GM19397 (cell line): ENCODE measurements around the gene TRPC5OS.

ENCODE experiments used
- ATAC-seq: cut with Tn5 transposase; IDR thresholded peaks from one replicate; pipeline ENCODE4 v1.9.1; 2021; ENCODE audit warnings: mild to moderate bottlenecking, moderate library complexity; ENCODE audit not compliant: unreplicated experiment

TRPC5OS gene

GRCh38 chrX:111892375-111892774 lies 16.4 kb downstream of the TRPC5OS start:
- no peak for ATAC-seq

- no peak for ATAC-seq
Measured at GRCh38 chrX:111896148-111896547, 20.2 kb downstream of the TRPC5OS start.

DNA sequence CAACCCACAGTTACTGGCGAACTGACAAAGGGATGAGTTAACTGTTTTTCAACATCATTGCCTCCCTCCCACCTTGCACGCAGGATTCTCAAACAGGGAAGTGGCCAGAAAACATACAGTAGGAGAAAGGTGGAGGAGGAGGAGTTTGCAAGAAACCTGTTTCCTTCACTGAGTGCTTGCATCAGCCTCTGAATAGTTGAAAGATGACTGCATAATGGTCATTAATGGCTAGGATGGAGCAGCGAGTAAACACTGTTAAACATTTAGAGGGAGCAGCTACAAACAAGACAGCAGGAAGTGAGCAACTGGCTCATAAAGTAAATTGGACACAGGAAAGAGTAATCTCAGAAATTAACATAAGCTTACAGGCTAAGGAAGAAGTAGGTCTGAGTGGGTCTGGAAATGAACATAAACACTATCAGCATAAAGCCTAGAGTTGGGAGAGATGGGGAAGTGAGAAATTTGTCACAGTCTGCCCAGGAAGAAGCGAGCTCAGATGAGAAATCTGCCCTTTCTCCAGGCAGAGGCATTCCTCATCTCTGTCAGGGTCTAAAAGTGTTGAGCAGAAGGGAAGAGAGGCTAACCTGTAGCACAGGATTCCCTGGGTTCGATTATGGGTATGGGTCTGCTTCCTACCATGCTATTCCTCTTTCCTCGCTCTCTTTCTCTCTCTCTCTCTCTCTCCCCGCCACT lies 38.6 kb downstream of the TRPC5OS start:
- ATAC-seq: no peak

GRCh38 chrX:111917591-111917990 lies 41.6 kb downstream of the TRPC5OS start:
- no peak for ATAC-seq

DNA sequence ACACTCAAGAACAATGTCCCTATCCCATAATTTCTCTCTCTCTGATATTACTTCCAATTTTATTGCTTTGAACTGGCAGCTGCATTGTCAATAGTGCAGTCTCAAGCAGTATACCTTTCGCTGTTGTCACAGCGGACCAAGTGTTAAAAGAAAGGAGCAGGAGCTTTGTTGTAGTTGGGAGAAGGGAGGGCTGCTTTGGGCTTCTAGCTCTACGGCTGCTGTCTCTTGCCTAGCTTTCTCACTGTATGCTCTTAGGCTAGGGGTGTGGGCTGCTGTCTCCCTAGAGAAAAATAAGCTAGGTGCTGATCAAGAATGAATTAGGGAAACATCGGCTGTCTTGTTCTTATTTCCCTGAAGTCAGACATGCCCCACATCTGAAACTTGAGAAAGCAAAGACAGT lies 52.5 kb downstream of the TRPC5OS start:
- ATAC-seq: no peak
